Natural killer cell treated with Interleukin-12 subunit alpha and Interleukin-12 subunit beta and Interleukin-15 and Interleukin-18, amount 100 ng/mL, for 72 hours (primary cell): Measurements from ENCODE around the gene UBASH3A. TPM values are rescaled to one million over a fixed set of nuclear protein-coding genes. Genes with fewer than 3 reads are reported as not detected.

ENCODE experiments used
- ATAC-seq, 2 donors: fragments of 150-1000 bp; cut with Tn5 transposase in 1 of 2; sonication (Bioruptor Pico), chemical (Tn5 transposase) in 1 of 2; 2 replicates each; pipeline ENCODE4 v1.10.0; 2021
- DNase-seq: peaks from one replicate; pipeline ENCODE4 v3.0.0; 2022; ENCODE audit warnings: low spot score
- H3K27ac Mint-ChIP-seq, 2 donors: 1 replicate in 1 of 2; 2 replicates in 1 of 2; pipeline ENCODE4 v1.8.0; 2022; ENCODE audit warnings: mixed read lengths in 2 of 2, mild to moderate bottlenecking in 1 of 2, moderate library complexity in 1 of 2
- H3K27me3 Mint-ChIP-seq, 2 donors: 1 replicate in 1 of 2; 2 replicates in 1 of 2; pipeline ENCODE4 v1.8.0; 2022; ENCODE audit warnings: mixed read lengths in 2 of 2
- H3K36me3 Mint-ChIP-seq: one replicate; pipeline ENCODE4 v1.8.0; 2022; ENCODE audit warnings: mixed read lengths
- H3K4me1 Mint-ChIP-seq, 2 donors: 1 replicate in 1 of 2; 2 replicates in 1 of 2; pipeline ENCODE4 v1.8.0; 2022; ENCODE audit warnings: low read depth in 2 of 2, mixed read lengths in 2 of 2, mild to moderate bottlenecking in 1 of 2
- H3K4me3 Mint-ChIP-seq: one replicate; pipeline ENCODE4 v1.8.0; 2022; ENCODE audit warnings: mixed read lengths
- H3K9me3 Mint-ChIP-seq: 2 replicates; pipeline ENCODE4 v1.8.0; 2022; ENCODE audit warnings: mixed read lengths
- total RNA-seq, 2 donors: library from RNA; stranded (reverse); gene quantifications; one replicate each; pipeline ENCODE4 v1.2.3, GENCODE V29; 2022

Gene UBASH3A
- total RNA-seq, 2 donors from 2014 or later, result 1.7 to 9.2 TPM

- Mint-ChIP-seq H3K36me3 (no peaks in the 10 kb centered on the region), H3K27ac (peak overlapping the region in 1 of 2 donors; percentile 32), H3K4me3 (peak overlapping the region; percentile 46), H3K9me3 (no peaks in the 10 kb centered on the region), H3K27me3 (peaks cover 7 to 43% of the 10 kb centered on the region in 2 donors), H3K4me1 (peaks cover 11 to 32% of the 10 kb centered on the region in 2 donors)
- DNase-seq (no peak), ATAC-seq (no peak)
Measured at GRCh38 chr21:42387843-42388340, 15.8 kb upstream of the UBASH3A start.

- Mint-ChIP-seq H3K9me3 (no peaks in the 10 kb centered on the region), H3K27me3 (peaks cover 7 to 45% of the 10 kb centered on the region in 2 donors), H3K4me3 (peak overlapping the region; percentile 62), H3K27ac (peak overlapping the region in 1 of 2 donors; percentile 32), H3K4me1 (peaks cover 11 to 38% of the 10 kb centered on the region in 2 donors), H3K36me3 (no peaks in the 10 kb centered on the region)
- DNase-seq (no peak), ATAC-seq (peak in 1 of 2 donors; percentile 71)
Measured at GRCh38 chr21:42388740-42389448, 14.8 kb upstream of the UBASH3A start.

GRCh38 chr21:42389449-42389835 lies 14.3 kb upstream of the UBASH3A start:
- peaks cover 7 to 45% of the 10 kb centered on the region in 2 donors for H3K27me3 Mint-ChIP-seq
- H3K4me3 Mint-ChIP-seq, result peak overlapping the region; percentile 62
- no peaks in the 10 kb centered on the region for H3K36me3 Mint-ChIP-seq
- DNase-seq (no peak), ATAC-seq (no peak)
- peak overlapping the region in 1 of 2 donors; percentile 32 for H3K27ac Mint-ChIP-seq
- no peaks in the 10 kb centered on the region for H3K9me3 Mint-ChIP-seq
- H3K4me1 Mint-ChIP-seq, result peaks cover 11 to 38% of the 10 kb centered on the region in 2 donors

GRCh38 chr21:42390193-42390592 lies 13.5 kb upstream of the UBASH3A start:
- no peak overlapping the region for H3K27ac Mint-ChIP-seq
- H3K4me3 Mint-ChIP-seq, result no peak overlapping the region
- ATAC-seq, result no peak
- no peaks in the 10 kb centered on the region for H3K9me3 Mint-ChIP-seq
- H3K36me3 Mint-ChIP-seq, result no peaks in the 10 kb centered on the region
- peaks cover 9 to 38% of the 10 kb centered on the region in 2 donors for H3K4me1 Mint-ChIP-seq
- H3K27me3 Mint-ChIP-seq, result peaks cover 7 to 49% of the 10 kb centered on the region in 2 donors
- DNase-seq, result no peak

DNA sequence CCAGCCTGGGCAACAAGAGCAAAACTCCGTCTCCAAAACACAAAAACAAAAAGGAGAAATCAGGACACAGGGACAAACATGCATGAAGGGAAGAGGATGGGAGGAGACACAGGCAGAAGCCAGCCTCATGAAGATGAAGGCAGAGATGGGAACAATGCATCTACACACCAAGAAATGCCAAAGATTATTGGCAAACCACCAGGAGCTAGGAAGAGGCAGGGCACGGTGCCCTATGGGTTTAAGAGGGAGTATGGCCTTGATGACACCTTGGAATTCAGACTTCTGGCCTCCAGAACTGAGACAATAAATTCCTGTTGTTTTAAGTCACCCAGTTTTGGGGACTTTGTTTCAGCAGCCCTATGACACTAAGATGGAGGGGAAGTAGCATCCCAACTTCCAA lies 13.0 kb upstream of the UBASH3A start:
- Mint-ChIP-seq H3K36me3 (no peaks in the 10 kb centered on the region), H3K27ac (no peak overlapping the region), H3K9me3 (no peaks in the 10 kb centered on the region), H3K27me3 (peaks cover 7 to 51% of the 10 kb centered on the region in 2 donors), H3K4me1 (peaks cover 8 to 38% of the 10 kb centered on the region in 2 donors), H3K4me3 (no peak overlapping the region)
- no peak for DNase-seq
- ATAC-seq, result no peak

DNA sequence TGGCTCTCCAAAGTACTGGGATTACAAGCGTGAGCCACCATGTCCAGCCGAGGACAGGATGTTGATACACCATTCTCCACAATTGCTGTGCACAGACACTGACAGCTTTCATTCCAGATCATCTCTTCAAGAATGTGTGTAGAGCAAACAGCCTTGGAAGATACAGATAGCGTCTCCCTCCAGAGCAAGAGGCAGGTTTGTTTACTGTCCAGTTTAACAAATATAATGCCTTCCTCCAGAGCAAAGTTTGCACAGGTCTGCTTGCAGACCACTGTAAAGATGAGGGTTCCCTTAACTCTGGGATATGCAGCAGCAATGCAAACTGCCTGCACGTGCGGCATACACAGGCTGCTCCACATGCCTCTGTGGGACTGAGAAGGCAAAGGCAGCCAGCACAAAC lies 12.4 kb upstream of the UBASH3A start:
- ATAC-seq (no peak), DNase-seq (no peak)
- no peak overlapping the region for H3K4me3 Mint-ChIP-seq
- H3K9me3 Mint-ChIP-seq, result no peaks in the 10 kb centered on the region
- no peak overlapping the region for H3K27ac Mint-ChIP-seq
- H3K36me3 Mint-ChIP-seq, result no peaks in the 10 kb centered on the region
- peaks cover 7 to 52% of the 10 kb centered on the region in 2 donors for H3K27me3 Mint-ChIP-seq
- H3K4me1 Mint-ChIP-seq, result peaks cover 8 to 38% of the 10 kb centered on the region in 2 donors

DNA sequence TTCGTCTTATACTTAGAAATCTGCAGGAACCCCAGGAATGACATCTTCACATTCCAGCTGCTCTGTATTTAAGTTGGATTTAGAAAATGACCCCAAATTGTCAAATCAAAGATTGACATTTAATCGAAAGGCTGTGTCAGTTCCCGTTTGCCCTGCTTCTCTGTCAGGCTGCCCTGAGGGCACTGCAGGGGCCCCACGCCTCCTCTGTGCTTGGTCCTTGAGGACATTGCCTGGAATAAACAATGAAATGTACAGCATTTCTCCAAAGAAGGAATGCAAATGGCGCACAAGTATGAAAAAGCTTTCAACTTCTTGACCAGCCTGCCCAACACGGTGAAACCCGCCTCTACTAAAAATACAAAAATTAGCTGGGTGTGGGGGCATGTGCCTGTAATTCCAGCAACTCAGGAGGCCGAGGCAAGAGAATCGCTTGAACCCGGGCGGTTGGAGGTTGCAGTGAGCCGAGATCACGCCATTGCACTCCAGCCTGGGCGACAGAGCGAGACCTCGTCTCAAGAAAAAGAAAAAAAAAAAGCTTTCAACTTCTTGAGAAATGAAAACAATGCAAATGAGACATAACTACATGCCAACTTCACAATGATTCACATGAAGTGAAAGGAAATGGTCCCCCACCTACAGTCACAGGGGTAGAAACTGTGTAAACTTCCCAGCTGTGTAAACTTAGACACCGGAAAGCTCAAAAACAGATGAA lies 10.8 kb upstream of the UBASH3A start:
- H3K4me3 Mint-ChIP-seq, result peak overlapping the region; percentile 47
- H3K4me1 Mint-ChIP-seq, result peaks cover 9 to 26% of the 10 kb centered on the region in 2 donors
- DNase-seq (no peak), ATAC-seq (peak in 1 of 2 donors; percentile 74)
- peaks cover 7 to 46% of the 10 kb centered on the region in 2 donors for H3K27me3 Mint-ChIP-seq
- H3K27ac Mint-ChIP-seq, result peak overlapping the region; percentile 35 to 36
- H3K9me3 Mint-ChIP-seq, result no peaks in the 10 kb centered on the region
- no peaks in the 10 kb centered on the region for H3K36me3 Mint-ChIP-seq

GRCh38 chr21:42393443-42393950 lies 10.2 kb upstream of the UBASH3A start:
- Mint-ChIP-seq H3K4me1 (peaks cover 9 to 20% of the 10 kb centered on the region in 2 donors), H3K4me3 (peak overlapping the region; percentile 47), H3K27ac (peak overlapping the region; percentile 35 to 36), H3K36me3 (no peaks in the 10 kb centered on the region), H3K27me3 (peaks cover 7 to 44% of the 10 kb centered on the region in 2 donors), H3K9me3 (no peaks in the 10 kb centered on the region)
- ATAC-seq (no peak), DNase-seq (no peak)

DNA sequence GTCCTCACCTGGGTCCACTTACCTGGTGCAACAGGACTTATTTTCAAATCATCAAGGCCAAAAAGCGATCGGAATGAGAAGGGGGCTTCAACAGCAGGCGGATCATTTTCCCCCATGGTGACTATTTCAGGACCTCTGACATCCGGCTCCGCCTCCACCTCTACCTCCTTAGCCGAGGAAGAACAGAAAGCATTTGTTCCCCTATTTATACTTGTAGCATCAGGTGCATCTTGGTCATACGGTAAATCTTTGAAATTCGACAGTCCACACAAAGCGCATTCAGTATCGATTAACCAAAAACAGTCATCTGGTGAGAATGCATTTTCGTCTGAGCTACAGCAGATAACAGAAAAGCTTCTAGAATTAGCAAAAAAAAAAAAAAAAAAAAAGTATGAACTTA lies 8.4 kb upstream of the UBASH3A start:
- H3K9me3 Mint-ChIP-seq, result no peaks in the 10 kb centered on the region
- no peaks in the 10 kb centered on the region for H3K36me3 Mint-ChIP-seq
- no peak overlapping the region for H3K4me3 Mint-ChIP-seq
- H3K4me1 Mint-ChIP-seq, result peaks cover 4 to 20% of the 10 kb centered on the region in 2 donors
- ATAC-seq, result no peak
- peaks cover 7 to 41% of the 10 kb centered on the region in 2 donors for H3K27me3 Mint-ChIP-seq
- H3K27ac Mint-ChIP-seq, result no peak overlapping the region
- DNase-seq, result no peak

DNA sequence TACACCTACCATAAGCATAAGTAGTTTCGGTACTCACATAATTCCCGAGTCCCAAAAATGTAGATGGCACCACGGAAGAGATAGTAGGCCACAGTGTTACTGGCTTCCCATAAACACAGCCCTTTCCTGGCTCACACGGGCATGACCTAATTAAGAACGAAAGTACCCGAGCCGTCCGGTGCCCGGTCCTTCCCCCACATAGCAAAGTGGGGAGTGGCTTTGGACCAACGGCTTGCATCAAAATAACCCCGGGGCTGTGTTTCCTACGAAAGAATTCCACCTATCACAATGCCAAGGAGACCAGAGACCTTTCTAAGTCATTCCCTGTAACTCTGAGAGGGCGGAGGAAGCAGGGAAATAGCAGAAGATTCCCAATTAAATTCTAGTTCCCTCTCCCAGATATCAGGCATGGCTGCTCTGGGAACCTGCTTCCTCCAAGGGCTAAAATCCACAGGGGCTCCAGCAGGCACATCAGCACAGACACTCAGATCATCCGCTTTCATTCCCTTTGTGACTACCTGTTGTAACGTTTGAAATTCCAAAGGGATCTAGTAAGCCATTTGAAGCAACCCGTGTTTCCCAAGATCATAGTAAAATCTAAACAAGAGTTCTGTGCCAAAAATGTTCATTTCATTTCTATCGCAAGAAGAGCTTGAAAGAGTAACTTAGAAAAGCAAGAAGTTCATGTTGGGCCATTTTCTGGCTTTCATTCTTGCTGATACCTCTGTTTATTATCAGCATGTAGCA lies 7.6 kb upstream of the UBASH3A start, which contains the start of gene TMPRSS3:
TMPRSS3 (minus strand) TSS at position 148 of the 747 bp plus-strand sequence. CDS start 635 bp downstream, outside the sequence.
- Mint-ChIP-seq H3K9me3 (no peaks in the 10 kb centered on the region), H3K36me3 (no peaks in the 10 kb centered on the region), H3K27ac (no peak within 1 kb of the TSS), H3K4me1 (peaks cover 4 to 20% of the 10 kb centered on the region in 2 donors), H3K27me3 (peaks cover 7 to 36% of the 10 kb centered on the region in 2 donors), H3K4me3 (no peak within 1 kb of the TSS)
- no peak for ATAC-seq
- DNase-seq, result no peak

DNA sequence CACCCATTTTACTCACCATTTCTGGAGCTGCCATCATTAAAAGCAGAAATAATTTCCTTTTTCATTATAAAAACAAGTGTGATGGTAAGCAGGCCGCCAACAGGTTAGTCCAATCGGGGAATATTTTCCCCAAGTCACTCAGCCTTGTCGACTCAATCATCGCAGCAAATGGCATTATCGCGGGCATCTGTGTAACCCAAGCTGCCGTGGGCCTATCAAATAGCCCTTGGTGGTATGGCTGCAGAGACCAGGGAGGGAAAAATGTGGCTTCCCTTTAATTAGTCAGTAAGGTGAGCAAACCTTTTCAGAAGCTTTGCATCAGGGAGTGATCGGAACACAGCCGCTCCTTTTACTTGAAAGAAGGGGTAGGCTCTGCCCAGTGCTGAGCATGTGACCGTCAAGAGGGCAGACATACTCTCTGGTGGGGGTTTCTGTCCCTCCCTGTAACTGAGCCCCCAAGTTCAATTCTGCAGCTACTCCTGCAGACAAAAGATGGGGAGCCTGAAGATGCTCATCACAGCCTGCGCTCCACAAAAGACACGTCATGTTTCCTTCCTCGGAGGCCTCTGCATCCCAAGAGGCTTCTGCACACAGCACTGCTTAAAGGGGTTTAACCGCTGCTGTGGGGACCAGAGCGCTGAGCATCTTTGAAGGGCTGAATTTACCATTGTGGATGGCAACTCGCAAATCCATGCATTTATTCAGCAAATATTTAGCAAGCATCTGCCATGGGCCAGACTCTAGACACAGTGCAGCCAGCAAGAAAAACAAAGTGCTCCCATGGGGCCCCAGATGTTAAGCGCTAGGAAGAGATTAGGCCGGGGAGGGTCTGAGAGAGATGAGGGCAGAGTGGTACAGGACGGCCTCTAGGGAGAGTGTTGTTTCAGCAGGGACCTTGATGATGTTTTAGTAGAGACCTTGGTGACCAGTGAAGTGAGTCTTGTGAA lies 6.6 kb upstream of the UBASH3A start:
- Mint-ChIP-seq H3K4me1 (peaks cover 11 to 26% of the 10 kb centered on the region in 2 donors), H3K4me3 (no peak overlapping the region), H3K27ac (peak overlapping the region; percentile 15 to 57), H3K9me3 (no peaks in the 10 kb centered on the region), H3K27me3 (peaks cover 9 to 35% of the 10 kb centered on the region in 2 donors), H3K36me3 (peaks cover 5% of the 10 kb centered on the region)
- no peak for ATAC-seq
- DNase-seq, result no peak

- Mint-ChIP-seq H3K27ac (peak overlapping the region; percentile 15 to 57), H3K27me3 (peaks cover 5 to 35% of the 10 kb centered on the region in 2 donors), H3K4me1 (peaks cover 13 to 25% of the 10 kb centered on the region in 2 donors), H3K9me3 (no peaks in the 10 kb centered on the region), H3K36me3 (peaks cover 5% of the 10 kb centered on the region), H3K4me3 (no peak overlapping the region)
- DNase-seq (no peak), ATAC-seq (no peak)
Measured at GRCh38 chr21:42397746-42398394, 5.8 kb upstream of the UBASH3A start.
